T-helper 22 cell (primary cell): ENCODE measurements around the gene PACRG.

Experiments
- DNase-seq: peaks from one replicate; pipeline ENCODE4 v3.0.0-alpha.2; 2020; ENCODE audit warnings: low read depth

PACRG gene

GRCh38 chr6:163335056-163335455, 607.3 kb downstream of the PACRG start:
- no peak for DNase-seq

- no peak for DNase-seq
These were observed 608.1 kb downstream of the PACRG start for GRCh38 chr6:163335671-163336545.

- DNase-seq, result no peak
These were observed 609.2 kb downstream of the PACRG start for GRCh38 chr6:163336961-163337360.

- DNase-seq, result no peak
These were observed 610.2 kb downstream of the PACRG start for GRCh38 chr6:163337958-163338357.

- DNase-seq, result no peak
These were observed 611.1 kb downstream of the PACRG start for GRCh38 chr6:163338671-163339405.

- no peak for DNase-seq
These were observed 611.7 kb downstream of the PACRG start for GRCh38 chr6:163339466-163339865.

- no peak for DNase-seq
These were observed 612.6 kb downstream of the PACRG start for GRCh38 chr6:163340201-163340887.

GRCh38 chr6:163341224-163342061, 613.7 kb downstream of the PACRG start:
- DNase-seq, result no peak

- DNase-seq, result no peak
These were observed 615.1 kb downstream of the PACRG start for GRCh38 chr6:163342571-163343539.

GRCh38 chr6:163343609-163344008, 615.8 kb downstream of the PACRG start:
- no peak for DNase-seq

GRCh38 chr6:163344411-163344810, 616.6 kb downstream of the PACRG start:
- no peak for DNase-seq

GRCh38 chr6:163345931-163346330, 618.2 kb downstream of the PACRG start:
- DNase-seq, result no peak

- DNase-seq, result no peak
These were observed 618.8 kb downstream of the PACRG start for GRCh38 chr6:163346497-163346961.

GRCh38 chr6:163347021-163347446, 619.3 kb downstream of the PACRG start:
- DNase-seq, result no peak

- no peak for DNase-seq
These were observed 621.3 kb downstream of the PACRG start for GRCh38 chr6:163348789-163349680.

GRCh38 chr6:163349696-163350095, 621.9 kb downstream of the PACRG start:
- no peak for DNase-seq

GRCh38 chr6:163351013-163351412, 623.2 kb downstream of the PACRG start:
- no peak for DNase-seq

GRCh38 chr6:163352011-163352685, 624.4 kb downstream of the PACRG start:
- no peak for DNase-seq

GRCh38 chr6:163352966-163353365, 625.2 kb downstream of the PACRG start:
- DNase-seq, result no peak
